H1 (cell line): ENCODE results near the gene COL5A1. TPM values are rescaled to one million over a fixed set of nuclear protein-coding genes. Genes with fewer than 3 reads are reported as not detected.

Source experiments
- CREB1 ChIP-seq: IDR thresholded peaks from 2 replicates; pipeline ENCODE4 v1.6.1; 2012; ENCODE audit warnings: inconsistent platforms
- CTCF ChIP-seq, 3 experiments: IDR thresholded peaks; 1 replicate in 2 of 3; 2 replicates in 1 of 3; pipeline versions ENCODE4 v1.5.1 to v1.6.1; 2011; ENCODE audit warnings: low read length in 3 of 3, mild to moderate bottlenecking in 3 of 3, inconsistent platforms in 2 of 3, low read depth in 1 of 3, moderate library complexity in 1 of 3; ENCODE audit not compliant: insufficient read depth in 1 of 3; ENCODE audit errors: control extremely low read depth in 1 of 3
- KDM5A ChIP-seq: fragments of 200-600 bp; IDR thresholded peaks from 2 replicates; pipeline ENCODE4 v1.7.1; 2012; ENCODE audit warnings: mild to moderate bottlenecking, low read length, inconsistent platforms, mixed read lengths
- SAP30 ChIP-seq: fragments of 300-600 bp; sonication (generic); IDR thresholded peaks from 2 replicates; pipeline ENCODE4 v1.7.1; 2012; ENCODE audit warnings: low read length, moderate library complexity, mild to moderate bottlenecking, inconsistent platforms; ENCODE audit not compliant: insufficient read depth, insufficient replicate concordance
- polyA plus RNA-seq, 7 experiments: library from polyadenylated mRNA; depleted of rRNA in 3 of 7; stranded (reverse) in 5 of 7; unstranded in 2 of 7; fragments of >200 nt in 5 of 7; fragments of 200-250 nt in 2 of 7; gene quantifications; 1 replicate in 5 of 7; 2 replicates in 1 of 7; 4 replicates in 1 of 7; pipeline versions ENCODE4 v1.2.1 to v1.2.3, GENCODE V29; 2011 to 2013; ENCODE audit warnings: missing spikeins in 2 of 7, mixed read lengths in 2 of 7
- total RNA-seq: library from RNA; stranded (reverse); fragmentation: NEBNext Ultra II Directional; extraction: Animal tissue kit (Norgen Biotek cat#: 25700); gene quantifications from 2 replicates; pipeline ENCODE4 v1.2.1, GENCODE V29; 2021
- TF ChIP-seq, protein P1 (sequence below): fragments of 300-600 bp; sonication (generic); IDR thresholded peaks from 2 replicates; pipeline ENCODE4 v1.7.1; 2012; ENCODE audit warnings: low read length, moderate library complexity, mild to moderate bottlenecking, inconsistent platforms; ENCODE audit not compliant: insufficient replicate concordance

COL5A1 gene
- total and polyA plus RNA-seq, 2 of the 8 experiments (the other 6 are each of a cell fraction or from before 2014, with no cell fraction given), result 3.8 to 12.0 TPM

GRCh38 chr9:134658378-134658955, 16.9 kb downstream of the COL5A1 start (continued):
- TF ChIP-seq, protein P1, sequence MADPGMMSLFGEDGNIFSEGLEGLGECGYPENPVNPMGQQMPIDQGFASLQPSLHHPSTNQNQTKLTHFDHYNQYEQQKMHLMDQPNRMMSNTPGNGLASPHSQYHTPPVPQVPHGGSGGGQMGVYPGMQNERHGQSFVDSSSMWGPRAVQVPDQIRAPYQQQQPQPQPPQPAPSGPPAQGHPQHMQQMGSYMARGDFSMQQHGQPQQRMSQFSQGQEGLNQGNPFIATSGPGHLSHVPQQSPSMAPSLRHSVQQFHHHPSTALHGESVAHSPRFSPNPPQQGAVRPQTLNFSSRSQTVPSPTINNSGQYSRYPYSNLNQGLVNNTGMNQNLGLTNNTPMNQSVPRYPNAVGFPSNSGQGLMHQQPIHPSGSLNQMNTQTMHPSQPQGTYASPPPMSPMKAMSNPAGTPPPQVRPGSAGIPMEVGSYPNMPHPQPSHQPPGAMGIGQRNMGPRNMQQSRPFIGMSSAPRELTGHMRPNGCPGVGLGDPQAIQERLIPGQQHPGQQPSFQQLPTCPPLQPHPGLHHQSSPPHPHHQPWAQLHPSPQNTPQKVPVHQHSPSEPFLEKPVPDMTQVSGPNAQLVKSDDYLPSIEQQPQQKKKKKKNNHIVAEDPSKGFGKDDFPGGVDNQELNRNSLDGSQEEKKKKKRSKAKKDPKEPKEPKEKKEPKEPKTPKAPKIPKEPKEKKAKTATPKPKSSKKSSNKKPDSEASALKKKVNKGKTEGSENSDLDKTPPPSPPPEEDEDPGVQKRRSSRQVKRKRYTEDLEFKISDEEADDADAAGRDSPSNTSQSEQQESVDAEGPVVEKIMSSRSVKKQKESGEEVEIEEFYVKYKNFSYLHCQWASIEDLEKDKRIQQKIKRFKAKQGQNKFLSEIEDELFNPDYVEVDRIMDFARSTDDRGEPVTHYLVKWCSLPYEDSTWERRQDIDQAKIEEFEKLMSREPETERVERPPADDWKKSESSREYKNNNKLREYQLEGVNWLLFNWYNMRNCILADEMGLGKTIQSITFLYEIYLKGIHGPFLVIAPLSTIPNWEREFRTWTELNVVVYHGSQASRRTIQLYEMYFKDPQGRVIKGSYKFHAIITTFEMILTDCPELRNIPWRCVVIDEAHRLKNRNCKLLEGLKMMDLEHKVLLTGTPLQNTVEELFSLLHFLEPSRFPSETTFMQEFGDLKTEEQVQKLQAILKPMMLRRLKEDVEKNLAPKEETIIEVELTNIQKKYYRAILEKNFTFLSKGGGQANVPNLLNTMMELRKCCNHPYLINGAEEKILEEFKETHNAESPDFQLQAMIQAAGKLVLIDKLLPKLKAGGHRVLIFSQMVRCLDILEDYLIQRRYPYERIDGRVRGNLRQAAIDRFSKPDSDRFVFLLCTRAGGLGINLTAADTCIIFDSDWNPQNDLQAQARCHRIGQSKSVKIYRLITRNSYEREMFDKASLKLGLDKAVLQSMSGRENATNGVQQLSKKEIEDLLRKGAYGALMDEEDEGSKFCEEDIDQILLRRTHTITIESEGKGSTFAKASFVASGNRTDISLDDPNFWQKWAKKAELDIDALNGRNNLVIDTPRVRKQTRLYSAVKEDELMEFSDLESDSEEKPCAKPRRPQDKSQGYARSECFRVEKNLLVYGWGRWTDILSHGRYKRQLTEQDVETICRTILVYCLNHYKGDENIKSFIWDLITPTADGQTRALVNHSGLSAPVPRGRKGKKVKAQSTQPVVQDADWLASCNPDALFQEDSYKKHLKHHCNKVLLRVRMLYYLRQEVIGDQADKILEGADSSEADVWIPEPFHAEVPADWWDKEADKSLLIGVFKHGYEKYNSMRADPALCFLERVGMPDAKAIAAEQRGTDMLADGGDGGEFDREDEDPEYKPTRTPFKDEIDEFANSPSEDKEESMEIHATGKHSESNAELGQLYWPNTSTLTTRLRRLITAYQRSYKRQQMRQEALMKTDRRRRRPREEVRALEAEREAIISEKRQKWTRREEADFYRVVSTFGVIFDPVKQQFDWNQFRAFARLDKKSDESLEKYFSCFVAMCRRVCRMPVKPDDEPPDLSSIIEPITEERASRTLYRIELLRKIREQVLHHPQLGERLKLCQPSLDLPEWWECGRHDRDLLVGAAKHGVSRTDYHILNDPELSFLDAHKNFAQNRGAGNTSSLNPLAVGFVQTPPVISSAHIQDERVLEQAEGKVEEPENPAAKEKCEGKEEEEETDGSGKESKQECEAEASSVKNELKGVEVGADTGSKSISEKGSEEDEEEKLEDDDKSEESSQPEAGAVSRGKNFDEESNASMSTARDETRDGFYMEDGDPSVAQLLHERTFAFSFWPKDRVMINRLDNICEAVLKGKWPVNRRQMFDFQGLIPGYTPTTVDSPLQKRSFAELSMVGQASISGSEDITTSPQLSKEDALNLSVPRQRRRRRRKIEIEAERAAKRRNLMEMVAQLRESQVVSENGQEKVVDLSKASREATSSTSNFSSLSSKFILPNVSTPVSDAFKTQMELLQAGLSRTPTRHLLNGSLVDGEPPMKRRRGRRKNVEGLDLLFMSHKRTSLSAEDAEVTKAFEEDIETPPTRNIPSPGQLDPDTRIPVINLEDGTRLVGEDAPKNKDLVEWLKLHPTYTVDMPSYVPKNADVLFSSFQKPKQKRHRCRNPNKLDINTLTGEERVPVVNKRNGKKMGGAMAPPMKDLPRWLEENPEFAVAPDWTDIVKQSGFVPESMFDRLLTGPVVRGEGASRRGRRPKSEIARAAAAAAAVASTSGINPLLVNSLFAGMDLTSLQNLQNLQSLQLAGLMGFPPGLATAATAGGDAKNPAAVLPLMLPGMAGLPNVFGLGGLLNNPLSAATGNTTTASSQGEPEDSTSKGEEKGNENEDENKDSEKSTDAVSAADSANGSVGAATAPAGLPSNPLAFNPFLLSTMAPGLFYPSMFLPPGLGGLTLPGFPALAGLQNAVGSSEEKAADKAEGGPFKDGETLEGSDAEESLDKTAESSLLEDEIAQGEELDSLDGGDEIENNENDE, result no peak
- no peak for TF ChIP-seq CTCF (IDR thresholded peaks at IDR 0.05; ENCODE audit: control extremely low read depth in 1 of 3, insufficient read depth in 1 of 3, low read depth in 1 of 3, low read length in 3 of 3)
- TF ChIP-seq KDM5A, result no peak
- no peak for TF ChIP-seq CREB1
- TF ChIP-seq SAP30, result no peak
